Measurements from ENCODE around the gene UBA1.

The UBA1 gene

DNA sequence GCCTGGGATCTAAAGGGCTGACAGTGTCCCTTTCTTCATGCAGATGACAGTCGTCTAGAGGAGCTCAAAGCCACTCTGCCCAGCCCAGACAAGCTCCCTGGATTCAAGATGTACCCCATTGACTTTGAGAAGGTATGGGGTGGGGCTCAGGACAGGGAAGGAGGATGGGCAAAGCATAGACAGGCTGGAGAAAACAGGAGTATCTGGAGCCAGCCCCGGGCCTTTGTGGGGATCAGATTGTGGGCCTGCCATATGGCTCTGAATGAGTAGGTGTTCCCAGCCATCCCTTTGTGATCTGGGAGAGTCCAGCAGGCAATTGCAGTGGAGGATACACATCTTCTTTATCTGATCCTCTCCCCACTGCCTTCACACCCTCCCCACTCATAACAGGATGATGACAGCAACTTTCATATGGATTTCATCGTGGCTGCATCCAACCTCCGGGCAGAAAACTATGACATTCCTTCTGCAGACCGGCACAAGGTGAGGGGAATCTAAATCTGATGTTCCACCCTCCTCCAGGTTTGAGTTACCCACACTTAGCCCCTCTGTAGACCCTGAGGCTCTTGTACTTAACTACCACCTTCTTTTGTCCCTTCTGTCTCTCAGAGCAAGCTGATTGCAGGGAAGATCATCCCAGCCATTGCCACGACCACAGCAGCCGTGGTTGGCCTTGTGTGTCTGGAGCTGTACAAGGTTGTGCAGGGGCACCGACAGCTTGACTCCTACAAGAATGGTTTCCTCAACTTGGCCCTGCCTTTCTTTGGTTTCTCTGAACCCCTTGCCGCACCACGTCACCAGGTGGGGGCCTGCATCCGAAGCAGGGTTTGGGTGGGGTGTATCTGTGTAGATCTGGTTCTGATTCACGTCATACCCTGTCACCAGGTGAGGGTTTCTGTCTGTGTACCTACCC lies 19.0 kb downstream of the UBA1 start:
- no peak for DNase-seq (ENCODE audit: low spot score)

DNA sequence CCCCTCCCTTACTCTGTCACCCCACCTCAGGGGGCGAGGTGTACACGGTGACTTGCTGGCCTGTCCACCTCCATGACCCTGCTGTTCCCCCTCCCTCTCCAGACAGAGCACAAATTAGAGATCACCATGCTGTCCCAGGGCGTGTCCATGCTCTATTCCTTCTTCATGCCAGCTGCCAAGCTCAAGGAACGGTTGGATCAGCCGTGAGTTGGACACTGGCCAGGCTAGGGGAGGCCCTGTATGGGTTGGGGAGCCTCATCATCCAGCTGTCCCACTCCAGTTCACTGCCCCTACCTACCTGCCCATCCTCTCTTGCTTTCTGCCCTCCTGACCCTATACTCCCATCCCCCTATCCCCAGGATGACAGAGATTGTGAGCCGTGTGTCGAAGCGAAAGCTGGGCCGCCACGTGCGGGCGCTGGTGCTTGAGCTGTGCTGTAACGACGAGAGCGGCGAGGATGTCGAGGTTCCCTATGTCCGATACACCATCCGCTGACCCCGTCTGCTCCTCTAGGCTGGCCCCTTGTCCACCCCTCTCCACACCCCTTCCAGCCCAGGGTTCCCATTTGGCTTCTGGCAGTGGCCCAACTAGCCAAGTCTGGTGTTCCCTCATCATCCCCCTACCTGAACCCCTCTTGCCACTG lies 20.9 kb downstream of the UBA1 start:
- no peak for DNase-seq (ENCODE audit: low spot score)

DNA sequence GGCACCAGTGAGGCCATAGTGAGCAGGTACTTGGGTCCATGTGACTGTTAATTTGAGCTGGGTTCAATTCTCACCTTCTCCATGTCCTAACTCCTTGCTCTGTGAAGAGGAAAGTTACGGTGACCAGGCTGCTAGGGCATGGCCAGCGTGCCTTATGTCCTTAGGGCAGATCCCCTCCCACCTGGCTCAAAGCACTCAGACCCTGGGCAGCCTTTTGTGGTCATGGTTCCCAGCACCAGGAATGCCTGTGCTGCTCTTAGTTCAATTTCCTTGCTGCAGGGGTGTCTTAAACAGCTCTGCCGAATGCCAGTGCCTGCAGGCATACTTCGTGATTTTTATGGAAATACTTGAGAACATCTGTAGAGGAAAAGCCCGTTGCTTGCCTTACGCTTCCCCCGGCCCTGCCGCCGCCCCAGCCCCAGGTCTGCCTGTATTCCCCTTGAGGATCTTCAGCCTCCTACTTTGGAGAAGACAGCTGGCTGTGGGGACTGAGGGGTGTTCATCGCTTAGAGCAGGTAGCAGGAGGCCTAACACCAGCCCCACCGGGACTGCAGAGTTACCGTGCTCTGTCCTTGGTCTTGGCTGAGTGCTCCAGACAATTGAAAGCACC lies 21.8 kb downstream of the UBA1 start:
- no peak for DNase-seq (ENCODE audit: low spot score)

DNA sequence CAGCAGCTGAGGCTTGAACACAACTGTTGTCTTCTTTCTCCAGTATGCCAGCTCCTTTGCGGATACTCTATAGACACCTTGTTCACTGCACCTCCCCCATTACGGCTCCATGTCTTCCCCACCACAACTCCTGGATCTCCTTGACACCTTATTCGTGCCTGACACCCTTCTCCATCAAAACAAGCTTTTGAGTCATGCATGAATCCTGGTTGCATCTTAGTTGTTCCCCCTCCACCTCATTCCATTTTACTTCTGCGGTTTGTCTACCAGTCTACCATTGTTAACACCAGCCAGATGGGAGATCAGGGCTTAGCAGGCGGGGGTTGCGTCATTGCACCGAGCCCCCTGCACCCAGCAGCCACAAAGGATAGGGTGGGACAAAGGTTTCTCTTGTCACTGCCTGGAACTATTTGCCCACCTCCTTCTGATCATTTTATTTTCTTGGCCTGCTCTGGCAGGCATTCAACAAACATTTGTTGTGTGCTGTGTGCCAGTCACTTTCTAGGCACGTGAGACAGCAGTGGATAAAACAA lies 22.8 kb downstream of the UBA1 start:
- DNase-seq (ENCODE audit: low spot score): no peak

DNA sequence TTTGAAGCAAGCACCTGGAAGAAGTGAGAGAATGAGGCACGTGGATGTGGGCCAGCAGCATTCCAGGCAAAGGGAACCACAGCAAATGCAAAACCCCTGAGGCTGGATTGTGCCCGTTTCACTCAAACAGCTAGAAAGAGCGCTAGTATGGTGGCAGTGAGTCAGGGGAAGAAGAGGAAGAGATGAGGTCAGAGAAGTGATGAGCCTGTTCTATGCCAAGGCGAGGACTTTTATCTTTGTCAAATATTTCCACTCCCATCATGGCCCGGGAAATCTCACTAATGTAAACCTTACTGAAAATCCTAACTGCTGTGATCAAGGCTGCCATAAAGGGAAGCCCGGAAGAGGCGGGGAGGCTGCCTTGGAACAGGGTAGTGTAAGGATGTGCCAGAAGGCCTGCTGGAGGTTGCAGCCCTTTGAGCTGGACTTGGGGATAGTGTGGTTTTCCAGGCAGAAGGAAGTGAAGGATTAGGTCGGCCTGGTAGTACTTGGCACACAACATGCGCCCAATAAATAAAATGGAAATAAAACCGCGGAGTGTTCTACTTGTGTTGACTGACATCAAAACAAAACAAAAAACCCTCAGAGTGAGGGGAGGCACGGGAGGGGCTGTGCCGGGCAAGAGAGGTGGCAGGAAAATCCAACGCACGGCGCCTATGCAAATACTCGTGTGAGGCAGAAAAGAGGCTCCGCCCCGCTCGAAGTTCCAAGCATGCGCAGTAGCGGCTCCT lies 23.7 kb downstream of the UBA1 start:
- no peak for DNase-seq (ENCODE audit: low spot score)

DNA sequence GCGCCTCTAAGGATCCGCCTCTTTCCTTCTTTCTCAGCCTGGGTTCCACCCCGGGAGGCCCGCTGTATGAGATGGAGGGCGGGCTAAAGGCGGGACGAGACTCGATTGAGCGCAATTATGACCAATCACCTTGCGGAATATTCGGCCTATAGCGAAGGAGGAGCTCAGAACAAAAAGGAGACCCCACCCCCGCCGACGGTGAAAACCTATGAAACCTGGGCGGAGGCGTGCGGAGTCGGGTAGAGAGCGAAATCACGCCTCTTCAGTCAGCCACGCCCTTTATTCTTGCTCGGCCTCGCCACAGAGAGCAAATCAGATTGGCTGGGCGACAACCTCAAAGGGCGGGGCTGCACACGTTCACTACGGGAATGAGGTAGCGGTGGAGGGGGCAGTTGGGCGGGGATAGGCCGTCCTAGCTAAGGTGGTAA lies 24.2 kb downstream of the UBA1 start:
- peak; percentile 99 for DNase-seq (ENCODE audit: low spot score)

DNA sequence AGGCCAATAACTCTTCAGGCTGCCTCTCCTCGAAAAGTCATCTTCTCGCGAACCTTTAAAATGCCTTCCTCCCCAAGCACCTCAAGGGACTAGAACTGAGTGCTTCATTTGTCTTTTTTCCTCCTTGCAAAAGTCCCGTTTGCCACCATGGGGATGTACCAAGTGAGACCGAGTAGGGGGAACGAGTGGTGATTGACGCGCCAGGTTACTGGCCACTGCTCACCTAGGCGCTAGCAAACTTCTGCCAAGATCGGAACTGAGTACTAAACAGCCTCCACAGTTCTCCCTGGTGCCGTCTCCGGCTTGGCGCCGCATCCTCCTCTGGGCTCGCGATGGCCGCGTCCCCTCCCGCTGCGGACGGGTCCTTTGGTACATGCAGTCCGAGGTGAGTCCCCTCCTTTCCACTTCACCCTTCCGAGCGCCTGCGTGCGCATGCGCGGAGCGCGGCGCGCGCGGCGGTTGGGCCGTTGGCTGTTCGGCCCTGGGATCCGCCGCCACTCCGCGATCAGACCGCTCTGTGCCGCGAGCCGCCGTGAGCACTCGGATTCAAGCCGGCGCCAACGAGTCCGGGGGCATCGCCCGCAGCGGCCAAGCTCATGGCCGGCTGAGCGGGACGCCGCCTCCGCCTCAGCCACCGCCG lies 24.8 kb downstream of the UBA1 start, which contains the start of gene CDK16:
TSS of gene CDK16 (plus strand) at position 402 of the 640 bp plus-strand sequence. CDS start 4,877 bp downstream, outside the sequence.
- DNase-seq (ENCODE audit: low spot score): peak; percentile 84

DNA sequence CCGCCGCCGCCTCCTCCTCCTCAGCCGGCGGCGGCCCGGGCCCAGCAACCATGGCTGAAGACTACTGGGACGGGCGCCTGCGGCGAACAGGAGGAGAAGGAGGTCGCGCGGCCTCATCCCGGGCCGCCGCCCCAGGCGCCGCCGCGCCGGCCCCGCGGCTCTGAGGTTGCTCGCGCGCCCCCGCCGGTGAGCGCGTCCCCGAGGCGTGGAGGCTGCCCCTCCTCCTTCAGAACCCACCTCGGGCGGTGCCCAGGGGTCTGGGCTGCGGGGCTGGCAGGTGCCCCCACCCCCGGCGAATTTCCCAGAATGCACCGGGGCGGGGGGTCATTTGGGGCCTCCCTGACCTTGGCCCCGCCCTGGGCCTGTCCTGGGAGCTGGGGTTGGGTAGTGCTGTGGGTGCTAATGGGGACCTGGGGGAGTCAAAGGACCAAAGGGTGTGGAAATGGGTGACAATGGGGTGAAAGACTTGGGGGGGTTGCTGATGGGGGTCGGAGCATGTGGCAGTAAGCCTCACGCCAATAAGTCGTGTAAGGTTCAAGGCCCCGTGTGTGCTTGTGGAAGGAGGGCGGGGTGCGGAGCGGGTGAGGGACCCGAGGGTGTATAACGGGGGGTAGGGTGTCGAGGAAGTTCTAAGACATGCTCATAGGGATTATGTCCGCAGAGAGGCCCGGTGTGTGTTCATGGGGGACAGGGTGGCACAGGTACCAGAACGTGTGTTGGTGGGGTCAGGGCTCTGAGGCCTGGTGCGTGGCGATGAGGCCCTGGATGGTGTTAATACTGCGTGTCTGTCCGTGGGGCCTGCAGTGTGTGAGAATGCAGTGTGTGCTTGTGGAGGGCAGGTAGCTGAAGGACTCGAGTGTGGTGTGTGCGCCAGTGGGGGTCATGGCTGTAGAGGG lies 25.5 kb downstream of the UBA1 start:
- DNase-seq (ENCODE audit: low spot score): peak; percentile 33

DNA sequence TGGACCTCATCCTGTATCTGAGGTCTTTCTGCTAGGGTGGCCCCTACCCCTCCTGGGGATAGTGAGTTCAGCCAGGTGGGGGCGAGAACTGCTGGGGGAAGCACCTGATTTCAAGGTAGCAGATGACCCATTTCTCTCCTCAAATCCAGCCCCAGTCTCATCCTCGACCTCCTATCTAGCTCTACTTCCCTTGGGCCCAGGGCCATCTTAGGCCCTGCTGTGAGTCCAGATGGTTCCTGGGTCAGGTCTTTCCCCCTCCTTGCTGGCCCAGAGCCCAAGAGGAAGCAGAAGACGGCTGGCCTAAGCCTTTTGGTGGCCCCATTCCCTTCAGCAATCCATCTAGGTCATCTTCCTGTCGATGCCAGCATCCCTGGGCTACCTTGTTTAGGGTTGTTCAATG lies 28.1 kb downstream of the UBA1 start:
- DNase-seq (ENCODE audit: low spot score): no peak

DNA sequence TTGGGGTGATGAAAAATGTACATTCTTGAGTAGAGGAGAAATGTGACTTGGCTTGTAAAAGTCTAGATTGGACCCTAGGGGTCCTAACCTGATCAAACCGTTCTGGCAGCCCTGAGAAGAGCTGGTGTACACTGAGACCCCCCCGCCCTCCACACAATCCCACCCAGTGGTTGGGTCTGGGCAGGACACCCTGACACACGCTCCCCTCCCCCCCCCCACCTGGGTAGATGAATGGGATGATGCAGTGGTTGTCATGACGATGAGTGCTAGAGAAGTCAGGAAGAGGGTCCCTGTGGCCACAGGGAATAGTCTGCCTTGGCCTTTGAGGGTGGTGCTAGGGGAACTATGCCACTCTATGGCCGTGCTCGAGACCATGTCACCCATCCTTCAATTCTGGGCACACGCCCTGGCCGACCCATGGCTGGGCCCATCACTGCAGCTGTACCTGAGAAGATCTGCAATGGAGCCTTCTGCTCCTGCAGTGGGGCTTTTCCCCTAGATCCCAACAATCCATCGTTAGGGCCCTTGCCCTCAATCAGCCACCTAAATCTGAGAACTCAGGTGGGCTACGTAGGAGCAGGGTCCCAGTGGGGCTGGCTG lies 29.2 kb downstream of the UBA1 start:
- DNase-seq (ENCODE audit: low spot score): no peak

DNA sequence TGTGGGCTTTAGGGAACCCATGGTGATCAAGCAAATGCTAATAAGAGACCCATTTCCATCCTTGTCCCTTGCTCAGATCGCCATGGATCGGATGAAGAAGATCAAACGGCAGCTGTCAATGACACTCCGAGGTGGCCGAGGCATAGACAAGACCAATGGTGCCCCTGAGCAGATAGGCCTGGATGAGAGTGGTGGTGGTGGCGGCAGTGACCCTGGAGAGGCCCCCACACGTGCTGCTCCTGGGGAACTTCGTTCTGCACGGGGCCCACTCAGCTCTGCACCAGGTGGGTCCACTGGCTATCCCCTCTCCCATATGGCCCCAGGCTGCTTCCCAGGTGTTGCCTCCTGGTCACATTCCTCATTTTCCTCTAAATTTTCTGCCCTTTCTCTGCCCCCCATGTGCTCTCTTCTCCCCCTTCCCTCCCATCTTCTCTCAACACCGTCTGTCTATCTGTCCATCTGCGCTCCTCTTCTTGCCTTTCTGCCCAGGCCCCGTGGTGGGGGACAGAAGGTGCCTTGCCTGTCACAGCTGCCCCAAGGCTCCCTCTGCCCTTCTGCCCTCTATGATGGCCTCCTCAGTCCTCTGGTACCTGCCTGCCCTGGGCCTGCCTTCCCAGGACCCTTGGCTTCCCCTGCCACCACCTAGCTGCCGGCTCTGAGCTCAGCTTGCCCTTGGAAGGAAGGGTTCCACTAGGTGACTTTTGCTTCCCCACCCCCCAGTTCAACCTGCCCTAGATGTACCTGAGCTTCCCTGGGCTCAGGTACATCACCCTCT lies 30.0 kb downstream of the UBA1 start:
- DNase-seq (ENCODE audit: low spot score): no peak

DNA sequence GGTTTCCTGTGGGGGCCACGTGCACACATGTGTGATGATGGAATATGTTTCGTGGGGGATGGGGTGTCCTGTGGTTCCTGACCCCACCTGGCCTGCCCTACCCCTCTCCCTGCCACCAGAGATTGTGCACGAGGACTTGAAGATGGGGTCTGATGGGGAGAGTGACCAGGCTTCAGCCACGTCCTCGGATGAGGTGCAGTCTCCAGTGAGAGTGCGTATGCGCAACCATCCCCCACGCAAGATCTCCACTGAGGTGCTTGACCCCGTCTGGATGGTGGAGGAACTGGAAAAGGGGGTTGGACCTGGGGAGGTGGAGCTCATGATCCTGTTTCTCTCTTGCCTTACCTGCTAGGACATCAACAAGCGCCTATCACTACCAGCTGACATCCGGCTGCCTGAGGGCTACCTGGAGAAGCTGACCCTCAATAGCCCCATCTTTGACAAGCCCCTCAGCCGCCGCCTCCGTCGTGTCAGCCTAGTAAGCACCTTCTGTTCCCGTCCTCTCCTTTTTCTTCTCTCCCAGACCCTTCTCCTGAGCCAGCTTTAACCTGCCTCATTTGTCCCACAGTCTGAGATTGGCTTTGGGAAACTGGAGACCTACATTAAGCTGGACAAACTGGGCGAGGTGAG lies 30.8 kb downstream of the UBA1 start:
- no peak for DNase-seq (ENCODE audit: low spot score)

DNA sequence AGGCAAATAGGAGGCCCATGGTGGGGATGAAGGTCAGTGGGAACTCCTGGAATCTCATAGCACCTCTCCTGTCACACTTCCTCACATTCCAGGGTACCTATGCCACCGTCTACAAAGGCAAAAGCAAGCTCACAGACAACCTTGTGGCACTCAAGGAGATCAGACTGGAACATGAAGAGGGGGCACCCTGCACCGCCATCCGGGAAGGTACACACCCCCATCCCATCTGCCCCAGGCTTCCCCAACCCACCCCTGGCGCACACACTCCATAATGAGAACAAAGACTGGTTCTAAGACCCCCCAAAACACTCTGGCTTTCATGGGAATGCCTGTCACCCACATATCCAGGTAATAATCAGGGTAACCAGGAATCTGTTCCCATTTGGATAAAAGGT lies 31.3 kb downstream of the UBA1 start:
- no peak for DNase-seq (ENCODE audit: low spot score)

DNA sequence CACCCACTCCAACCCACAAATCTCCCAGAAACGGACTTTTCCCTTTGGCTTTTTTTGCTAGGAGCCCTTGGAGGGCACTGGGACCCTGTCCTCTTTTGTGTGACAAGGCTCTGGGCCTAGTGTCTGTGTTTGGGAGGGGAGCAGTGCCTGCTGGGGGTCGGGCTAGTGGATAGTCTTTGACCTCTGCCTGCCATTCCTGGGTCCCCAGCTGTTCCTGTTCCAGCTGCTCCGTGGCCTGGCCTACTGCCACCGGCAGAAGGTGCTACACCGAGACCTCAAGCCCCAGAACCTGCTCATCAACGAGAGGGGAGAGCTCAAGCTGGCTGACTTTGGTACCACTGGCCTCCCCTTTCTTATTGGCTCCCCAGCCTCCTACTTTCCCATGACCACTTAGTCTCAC lies 32.4 kb downstream of the UBA1 start:
- no peak for DNase-seq (ENCODE audit: low spot score)

DNA sequence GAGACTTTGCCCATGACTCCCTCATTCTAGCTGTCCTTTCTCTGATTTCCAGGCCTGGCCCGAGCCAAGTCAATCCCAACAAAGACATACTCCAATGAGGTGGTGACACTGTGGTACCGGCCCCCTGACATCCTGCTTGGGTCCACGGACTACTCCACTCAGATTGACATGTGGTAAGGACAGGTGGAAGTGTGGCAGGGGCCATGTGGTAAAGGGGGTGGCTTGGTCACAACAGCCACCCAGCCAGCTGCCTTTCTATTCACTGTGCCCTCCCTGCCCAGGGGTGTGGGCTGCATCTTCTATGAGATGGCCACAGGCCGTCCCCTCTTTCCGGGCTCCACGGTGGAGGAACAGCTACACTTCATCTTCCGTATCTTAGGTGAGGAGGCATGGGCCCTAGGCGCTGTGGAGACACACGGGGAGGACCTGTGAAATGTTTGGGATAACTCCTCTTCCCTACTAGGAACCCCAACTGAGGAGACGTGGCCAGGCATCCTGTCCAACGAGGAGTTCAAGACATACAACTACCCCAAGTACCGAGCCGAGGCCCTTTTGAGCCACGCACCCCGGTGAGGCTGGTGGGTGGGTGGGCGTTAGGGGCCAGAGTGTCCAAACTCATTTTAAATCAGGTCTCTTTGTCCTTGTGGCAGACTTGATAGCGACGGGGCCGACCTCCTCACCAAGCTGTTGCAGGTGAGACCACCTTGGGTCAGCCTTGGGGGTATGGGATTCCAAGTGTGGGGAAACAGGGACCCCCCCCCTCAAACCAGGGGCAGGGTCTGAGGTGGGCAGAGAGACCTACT lies 33.1 kb downstream of the UBA1 start:
- no peak for DNase-seq (ENCODE audit: low spot score)

DNA sequence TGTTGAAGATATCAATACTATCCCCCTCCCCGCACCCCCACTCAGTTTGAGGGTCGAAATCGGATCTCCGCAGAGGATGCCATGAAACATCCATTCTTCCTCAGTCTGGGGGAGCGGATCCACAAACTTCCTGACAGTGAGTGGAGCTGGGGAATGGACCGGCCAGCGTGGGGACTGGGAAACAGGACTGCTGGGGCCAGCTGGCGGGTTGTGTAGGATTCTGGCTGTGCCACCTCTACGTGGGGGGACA lies 33.6 kb downstream of the UBA1 start:
- no peak for DNase-seq (ENCODE audit: low spot score)

DNA sequence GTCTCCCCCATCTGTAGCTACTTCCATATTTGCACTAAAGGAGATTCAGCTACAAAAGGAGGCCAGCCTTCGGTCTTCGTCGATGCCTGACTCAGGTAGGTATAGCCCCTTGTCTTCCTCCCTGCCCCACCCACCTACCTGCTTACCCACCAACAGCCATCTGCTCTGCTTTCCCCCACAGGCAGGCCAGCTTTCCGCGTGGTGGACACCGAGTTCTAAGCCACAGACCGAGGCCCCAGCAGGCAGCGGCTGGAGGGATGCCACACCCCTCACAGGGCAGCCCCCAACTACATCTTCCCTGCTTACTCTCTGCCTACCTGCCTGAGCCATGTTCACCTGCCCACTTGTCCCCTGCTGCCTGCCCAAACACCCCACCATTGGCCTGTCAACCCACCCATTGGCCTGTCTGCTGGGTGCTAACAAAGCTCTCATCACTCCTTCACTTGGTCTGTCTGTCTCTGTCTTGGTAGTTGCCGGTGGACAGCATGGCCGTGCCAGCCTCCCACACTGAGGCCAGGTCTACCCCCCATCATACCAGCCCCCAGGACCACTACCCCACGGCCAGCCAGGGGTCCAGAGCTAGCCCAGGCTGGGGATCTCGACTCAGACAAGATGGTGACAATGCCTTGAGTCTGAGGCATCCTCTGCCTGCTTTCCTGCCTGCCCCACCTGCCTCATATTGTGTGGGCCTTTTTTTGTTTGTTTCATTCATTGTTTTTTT lies 35.1 kb downstream of the UBA1 start:
- no peak for DNase-seq (ENCODE audit: low spot score)

DNA sequence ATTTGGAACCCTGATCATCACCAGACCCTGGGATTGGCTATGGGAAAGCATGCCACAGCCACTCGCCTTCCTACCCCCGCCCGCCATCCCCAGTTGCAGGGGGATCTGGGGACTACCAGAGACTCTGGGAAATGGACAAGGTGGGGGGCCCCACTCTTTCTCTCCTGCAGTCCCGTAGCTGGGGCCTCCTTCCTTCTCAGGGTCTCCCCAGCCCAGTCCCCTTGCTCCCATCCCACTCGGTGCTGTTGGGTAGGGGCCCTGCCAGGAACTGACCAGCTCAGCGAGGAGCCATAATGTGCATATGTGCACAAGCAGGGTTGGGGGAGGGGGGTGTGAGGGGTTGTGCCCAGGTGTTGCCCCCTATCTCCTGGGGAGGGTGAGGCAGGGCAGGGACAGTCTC lies 35.8 kb downstream of the UBA1 start:
- no peak for DNase-seq (ENCODE audit: low spot score)
